Measurements from ENCODE around the gene ABHD17A. TPM values are rescaled to one million over a fixed set of nuclear protein-coding genes. Genes with fewer than 3 reads are reported as not detected.

ABHD17A gene
- total and polyA plus RNA-seq, 9 of the 15 experiments (the other 6 are each of a cell fraction or from before 2014, with no cell fraction given), result 0.04 to 135 (median 21.8) TPM; not detected in 1

GRCh38 chr19:1889907-1890306 is 4.6 kb upstream of the ABHD17A start:
- CTCF ChIA-PET (ENCODE audit: low intra/inter-chr PET ratio), result no interaction called here

GRCh38 chr19:1888385-1888784 is 3.1 kb upstream of the ABHD17A start:
- CTCF ChIA-PET (ENCODE audit: low intra/inter-chr PET ratio), result no interaction called here
- Histone ChIP-seq H3K36me3 (ENCODE audit: control insufficient read depth, insufficient read depth, low read length) (peaks cover 4% of the 10 kb centered on the region; the same call in 1 of the 3 replicates), H4K20me1 (replicated peaks; ENCODE audit: control insufficient read depth, insufficient read depth, low read length) (peaks cover 16% of the 10 kb centered on the region; the same call in 1 of the 2 replicates), H3K9me3 (replicated peaks; ENCODE audit: control insufficient read depth, insufficient read depth, low read depth, low read length) (no peaks in the 10 kb centered on the region), H3K9ac (ENCODE audit: insufficient read depth in 1 of 2, low read depth in 2 of 2, low read length in 2 of 2) (peak overlapping the region in 1 of 2 experiments; percentile 2; a peak in 1 of 4 replicates), H3K4me1 (replicated peaks in 1 of 2; ENCODE audit: control insufficient read depth in 2 of 2, insufficient read depth in 2 of 2, low read length in 2 of 2) (peaks cover 20 to 50% of the 10 kb centered on the region in 2 experiments; a peak in 4 of 5 replicates), H3K27me3 (ENCODE audit: control insufficient read depth in 2 of 2, insufficient read depth in 2 of 2, low read length in 2 of 2) (no peaks in the 10 kb centered on the region), H2AFZ (ENCODE audit: low read depth, low read length) (peak overlapping the region; percentile 45; the same call in 1 of the 2 replicates), H3K4me3 (no peak overlapping the region), H3K9me1 (ENCODE audit: control insufficient read depth, insufficient read depth, low read length) (peaks cover 8% of the 10 kb centered on the region), H3K27ac (ENCODE audit: extremely low read depth, low read depth, low read length) (no peak overlapping the region), H3K79me2 (ENCODE audit: control insufficient read depth, insufficient read depth, low read length) (peaks cover 18% of the 10 kb centered on the region), H3K4me2 (ENCODE audit: insufficient read depth, low read length) (no peak overlapping the region)
- no TSS peak for BruUV-seq (replicated peaks)
- intact Hi-C loops (cut with micrococcal nuclease) (no loop called here), in situ Hi-C loops (cut with MboI) (no loop called here)
- FAIRE-seq, result no peak
- POLR2A ChIA-PET, result interaction anchor here (0.5 to 1.1 kb wide), 2 partner anchors 12 to 1062 kb away, joined by 3 to 4 read pairs; no protein-coding TSS in a partner anchor
- ATAC-seq, result no peak
- WGBS (ENCODE audit: insufficient coverage, low coverage, missing lambda C conversion rate), result 73% methylated on average over 5 of the region's 5 CpGs
- no peak for DNase-seq (ENCODE audit: extremely low read depth in 1 of 4, low spot score in 3 of 4)
- TF ChIP-seq MCM5 (IDR thresholded peaks at IDR 0.05; ENCODE audit: low read depth) (no peak), NCOR1 (IDR thresholded peaks at IDR 0.05) (no peak), MYC (IDR thresholded peaks at IDR 0.05; ENCODE audit: low read depth, low read length) (no peak), MYC (CRISPR knock-in tag; IDR thresholded peaks at IDR 0.05; ENCODE audit: borderline replicate concordance, low read depth) (no peak), ZNF699 (CRISPR knock-in tag; IDR thresholded peaks at IDR 0.05; ENCODE audit: insufficient replicate concordance) (no peak), NFYB (IDR thresholded peaks at IDR 0.05; ENCODE audit: extremely low read depth, insufficient read length) (no peak), TAF15 (IDR thresholded peaks at IDR 0.05; ENCODE audit: low read depth, low read length) (no peak), PPARD (CRISPR knock-in tag; IDR thresholded peaks at IDR 0.05) (no peak), CC2D1A (IDR thresholded peaks at IDR 0.05) (no peak), SRSF1 (IDR thresholded peaks at IDR 0.05; ENCODE audit: low read depth, low read length) (no peak), NUFIP1 (IDR thresholded peaks at IDR 0.05; ENCODE audit: partially characterized antibody) (no peak), PYGO2 (tag; IDR thresholded peaks at IDR 0.05) (no peak), PTBP1 (IDR thresholded peaks at IDR 0.05; ENCODE audit: low read depth, low read length) (no peak), TCFL5 (CRISPR knock-in tag; conservative IDR thresholded peaks at IDR 0.05) (no peak), BDP1 (IDR thresholded peaks at IDR 0.05; ENCODE audit: insufficient read depth, insufficient read length) (no peak), BCL6 (CRISPR knock-in tag; IDR thresholded peaks at IDR 0.05) (no peak)

More at GRCh38 chr19:1889907-1890306, 4.6 kb upstream of the ABHD17A start:
- FAIRE-seq, result no peak
- no peak for TF ChIP-seq MEF2D (tag; conservative IDR thresholded peaks at IDR 0.05; ENCODE audit: low read depth)
- peak; percentile 53; the same call in 1 of the 2 replicates for TF ChIP-seq BCOR (IDR thresholded peaks at IDR 0.05)
- H3K4me3 ChIP-seq, result no peak overlapping the region
- no peak overlapping the region for H3K9ac ChIP-seq (ENCODE audit: insufficient read depth in 1 of 2, low read depth in 2 of 2, low read length in 2 of 2)
- DNase-seq (ENCODE audit: extremely low read depth in 1 of 4, low spot score in 3 of 4), result peak in 2 of 4 experiments; percentile 4
- BruUV-seq (replicated peaks), result no TSS peak
- no peaks in the 10 kb centered on the region for H3K36me3 ChIP-seq (ENCODE audit: control insufficient read depth, insufficient read depth, low read length)
- in situ Hi-C loops (cut with MboI), result no loop called here
- intact Hi-C loops (cut with micrococcal nuclease), result no loop called here
- POLR2A ChIA-PET, result no interaction called here
- H3K79me2 ChIP-seq (ENCODE audit: control insufficient read depth, insufficient read depth, low read length), result peaks cover 2% of the 10 kb centered on the region
- 100% methylated on average over 1 of the region's 1 CpG for WGBS (ENCODE audit: insufficient coverage, low coverage, missing lambda C conversion rate)
- H3K4me1 ChIP-seq (replicated peaks in 1 of 2; ENCODE audit: control insufficient read depth in 2 of 2, insufficient read depth in 2 of 2, low read length in 2 of 2), result peaks cover 9 to 35% of the 10 kb centered on the region in 2 experiments; a peak in 4 of 5 replicates
- no peak for ATAC-seq
- H3K9me1 ChIP-seq (ENCODE audit: control insufficient read depth, insufficient read depth, low read length), result no peaks in the 10 kb centered on the region
- no peaks in the 10 kb centered on the region for H3K27me3 ChIP-seq (ENCODE audit: control insufficient read depth in 2 of 2, insufficient read depth in 2 of 2, low read length in 2 of 2)
- peak overlapping the region; percentile 38; the same call in 1 of the 2 replicates for H2AFZ ChIP-seq (ENCODE audit: low read depth, low read length)
- no peak overlapping the region for H3K27ac ChIP-seq (ENCODE audit: extremely low read depth, low read depth, low read length)
- peaks cover under 1% of the 10 kb centered on the region; the same call in 1 of the 2 replicates for H4K20me1 ChIP-seq (replicated peaks; ENCODE audit: control insufficient read depth, insufficient read depth, low read length)
- H3K4me2 ChIP-seq (ENCODE audit: insufficient read depth, low read length), result no peak overlapping the region
- no peaks in the 10 kb centered on the region for H3K9me3 ChIP-seq (replicated peaks; ENCODE audit: control insufficient read depth, insufficient read depth, low read depth, low read length)

Measured in K562 (cell line).